HG03432 (cell line): Measurements from ENCODE around the gene SEPTIN2.
"Not testable (repeated sequence)": the region's sequence is repeated elsewhere in the genome, so short reads cannot be mapped to it uniquely, and the experiment has no call there.

Experiments
- ATAC-seq: cut with Tn5 transposase; IDR thresholded peaks from one replicate; pipeline ENCODE4 v1.9.1; 2021; ENCODE audit warnings: mild to moderate bottlenecking, moderate library complexity; ENCODE audit not compliant: unreplicated experiment

Gene SEPTIN2

DNA sequence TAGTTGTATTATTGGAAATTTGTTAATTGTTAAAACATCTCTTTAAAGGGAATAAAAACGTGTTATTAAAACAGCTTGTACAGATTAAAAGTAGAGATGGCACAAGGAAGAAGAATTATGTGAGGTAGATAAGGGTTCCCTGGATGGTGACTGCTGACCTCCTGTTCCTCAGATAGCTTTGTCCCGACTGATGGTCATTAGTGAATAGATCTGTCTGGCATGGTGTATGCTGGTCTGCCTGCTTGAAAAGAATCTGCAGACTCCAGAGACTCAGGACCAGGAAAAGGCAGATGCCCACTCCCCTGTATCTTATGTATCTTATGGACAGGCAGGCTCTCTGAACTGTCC is 34.8 kb downstream of the SEPTIN2 start:
- no peak for ATAC-seq

DNA sequence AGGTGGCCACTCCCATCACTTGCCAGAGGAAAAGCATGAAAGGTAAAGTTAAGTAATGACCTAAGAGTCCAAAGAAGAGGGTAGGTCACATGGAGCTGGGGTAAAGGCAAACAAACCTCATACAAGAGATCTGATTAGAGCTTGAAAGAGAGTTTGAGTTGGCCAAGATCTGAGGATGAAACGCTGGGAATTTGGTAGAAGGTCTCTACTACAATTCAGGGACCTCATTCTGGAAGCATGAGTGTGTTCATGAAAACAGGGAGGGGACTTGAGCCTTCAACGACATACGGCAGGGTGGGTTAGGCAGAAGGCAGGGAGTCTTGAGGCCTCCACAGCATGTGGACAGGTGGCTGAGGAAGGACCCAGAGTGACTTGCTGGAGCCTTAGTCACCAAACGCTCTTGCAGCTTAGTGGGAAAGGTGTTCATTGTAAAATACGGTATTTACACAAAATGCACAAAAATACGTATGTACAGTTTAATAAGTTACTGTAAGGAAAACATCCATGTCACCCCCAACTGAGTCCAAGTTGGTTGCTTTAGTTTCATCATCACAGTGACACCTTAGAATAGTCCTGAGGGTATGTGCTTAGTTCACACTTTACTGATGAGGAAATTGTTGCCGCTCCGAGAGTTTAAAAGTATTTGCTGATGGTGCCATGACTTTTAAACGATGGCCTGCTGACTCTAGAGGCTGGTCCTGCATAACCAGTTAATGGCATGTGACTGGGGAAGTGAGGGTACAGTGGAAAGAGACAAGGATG is 35.3 kb downstream of the SEPTIN2 start:
- no peak for ATAC-seq

DNA sequence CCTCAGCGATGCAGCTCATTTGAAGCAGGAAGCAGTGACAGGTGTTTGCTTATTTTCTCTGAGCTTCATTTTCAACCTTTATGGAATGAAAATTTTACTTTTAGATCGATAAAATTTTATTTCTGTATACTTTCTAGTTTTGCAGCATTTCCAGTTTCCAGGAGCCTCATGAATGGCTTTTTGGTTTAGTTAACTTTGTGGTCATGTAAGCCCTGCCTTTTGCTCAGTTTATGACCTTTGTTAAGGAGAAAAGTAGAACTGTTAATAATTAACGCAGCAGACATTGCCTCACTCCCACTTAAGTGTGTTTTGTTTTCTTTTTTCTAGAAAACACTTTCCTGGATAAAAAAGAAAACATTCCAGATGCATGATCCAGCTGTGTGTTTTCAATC is 35.9 kb downstream of the SEPTIN2 start:
- ATAC-seq: no peak

DNA sequence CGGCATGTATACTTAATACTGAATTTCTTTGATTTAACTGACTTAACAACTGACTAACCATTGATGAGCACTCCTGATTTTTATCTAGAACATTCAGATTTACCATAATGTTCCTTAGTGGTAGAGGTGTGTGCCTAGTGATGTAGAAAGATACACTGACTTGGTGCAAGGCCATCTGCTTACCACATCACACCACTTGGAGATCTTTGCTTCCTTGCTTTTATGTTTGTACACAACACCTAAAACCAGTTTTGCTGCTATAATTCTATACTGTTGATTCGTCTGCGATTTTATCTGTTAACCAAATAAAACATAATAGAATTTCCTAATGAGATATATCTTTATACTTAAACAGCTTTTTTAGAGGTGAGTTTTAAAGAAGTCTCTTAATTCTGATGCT is 36.5 kb downstream of the SEPTIN2 start:
- ATAC-seq: no peak

DNA sequence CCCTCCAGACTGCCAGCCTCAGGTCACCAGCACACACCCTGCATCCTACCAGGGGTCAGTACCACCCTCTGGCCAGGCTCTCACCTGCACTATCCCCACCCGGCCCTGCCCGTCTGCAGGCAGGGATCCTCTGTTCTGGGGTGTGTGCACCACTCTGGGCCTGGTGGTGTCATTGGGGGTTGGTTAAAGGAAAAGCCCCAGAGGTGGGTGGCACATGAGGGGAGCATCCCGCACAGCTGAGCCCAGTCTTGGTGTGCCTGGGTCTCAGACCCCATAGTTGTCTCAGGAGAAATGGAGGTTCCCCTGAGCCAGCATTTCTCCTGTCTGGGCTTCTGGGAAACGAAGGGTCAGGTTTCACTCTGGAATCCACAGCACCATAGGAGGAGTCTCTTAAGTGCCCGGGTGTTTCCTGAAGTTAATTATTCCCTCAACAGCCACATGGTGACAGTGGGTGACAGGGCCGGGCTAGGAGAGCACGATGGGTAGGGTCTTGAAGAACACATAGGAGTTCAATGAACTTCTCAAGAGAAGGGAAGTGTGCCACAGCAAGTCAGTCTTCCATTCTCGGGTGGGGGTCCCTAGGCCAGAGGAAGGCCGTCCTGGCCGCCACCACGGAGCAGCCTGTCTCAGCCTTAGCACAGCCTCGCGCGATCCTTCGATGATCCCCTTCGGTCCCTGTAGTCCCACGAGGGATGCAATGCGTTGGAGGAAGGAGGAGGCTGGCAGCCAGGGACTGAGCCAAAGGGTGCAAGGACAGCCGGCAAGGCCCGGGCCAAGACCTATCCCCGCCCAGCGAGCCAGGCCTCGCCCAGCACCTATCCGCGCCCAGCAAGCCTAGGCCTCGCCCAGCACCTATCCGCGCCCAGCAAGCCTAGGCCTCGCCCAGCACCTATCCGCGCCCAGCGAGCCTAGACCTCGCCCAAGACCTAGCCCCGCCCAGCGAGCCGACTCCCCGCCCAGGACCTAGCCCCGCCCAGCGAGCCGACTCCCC is 39.2 kb downstream of the SEPTIN2 start:
- no peak for ATAC-seq

DNA sequence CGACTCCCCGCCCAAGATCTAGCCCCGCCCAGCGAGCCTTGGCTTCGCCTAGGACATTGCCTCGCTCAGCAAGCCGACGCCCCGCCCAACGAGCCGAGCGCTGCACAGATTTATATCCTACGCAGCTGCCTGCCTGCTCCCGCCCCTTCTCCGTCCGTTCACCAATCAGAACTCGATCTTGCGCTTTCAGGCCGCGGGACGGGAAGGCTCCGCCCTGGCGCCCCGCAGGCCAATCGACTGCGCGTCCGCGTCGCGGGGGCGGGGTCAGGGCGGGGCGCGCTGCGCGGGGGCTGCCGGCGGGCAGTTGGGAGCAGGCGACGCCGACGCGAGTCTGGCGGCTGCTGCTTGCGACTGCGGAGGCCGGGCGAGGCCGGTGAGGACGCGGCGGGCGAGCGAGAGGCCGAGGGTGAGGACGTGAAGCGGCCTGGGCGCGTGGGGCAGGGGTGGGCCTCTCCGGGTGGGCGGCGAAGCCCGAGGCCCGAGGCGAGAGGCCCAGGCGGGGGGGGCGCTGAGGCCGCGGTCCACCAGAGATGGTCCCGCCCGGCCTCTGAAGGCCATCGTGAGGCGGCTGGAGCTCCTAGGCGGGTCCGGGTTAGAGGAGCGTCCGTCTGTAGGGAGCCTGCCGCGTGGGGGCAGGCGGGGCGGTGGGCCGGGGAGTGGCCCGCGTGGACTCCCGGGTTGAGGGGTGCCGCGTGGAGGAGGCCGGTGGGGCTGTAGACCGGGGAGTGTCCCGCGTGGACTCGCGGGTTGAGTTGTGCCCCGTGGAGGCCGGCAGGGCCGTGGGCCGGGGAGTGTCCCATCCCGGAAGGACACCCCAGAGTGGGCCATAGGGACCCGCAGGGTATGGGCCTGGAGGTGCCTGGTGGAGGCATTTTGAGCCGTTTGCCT is 40.5 kb downstream of the SEPTIN2 start, which contains the start of gene FARP2:
TSS of gene FARP2 (plus strand) at position 303 of the 888 bp plus-strand sequence. CDS start 16,823 bp downstream, outside the sequence.
- ATAC-seq: peak; percentile 87

DNA sequence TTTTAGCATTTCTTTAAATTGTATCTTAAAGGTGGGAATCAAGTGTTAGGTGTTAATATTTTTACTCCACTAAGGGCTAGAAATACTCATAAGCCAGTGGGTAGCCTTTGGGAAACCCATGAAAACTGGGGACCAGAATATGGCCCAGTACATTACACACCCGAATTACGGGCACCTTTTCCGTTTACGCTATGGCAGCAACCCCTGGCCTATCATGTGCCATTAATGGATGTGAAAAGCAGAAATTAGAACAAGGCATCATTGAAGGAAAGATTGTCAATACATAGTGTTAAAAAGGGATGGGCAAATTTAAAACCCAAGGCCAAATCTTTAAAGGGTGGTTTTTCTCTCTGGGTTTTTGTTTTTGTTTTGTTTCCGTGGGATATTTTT is 41.1 kb downstream of the SEPTIN2 start:
- ATAC-seq: no peak

DNA sequence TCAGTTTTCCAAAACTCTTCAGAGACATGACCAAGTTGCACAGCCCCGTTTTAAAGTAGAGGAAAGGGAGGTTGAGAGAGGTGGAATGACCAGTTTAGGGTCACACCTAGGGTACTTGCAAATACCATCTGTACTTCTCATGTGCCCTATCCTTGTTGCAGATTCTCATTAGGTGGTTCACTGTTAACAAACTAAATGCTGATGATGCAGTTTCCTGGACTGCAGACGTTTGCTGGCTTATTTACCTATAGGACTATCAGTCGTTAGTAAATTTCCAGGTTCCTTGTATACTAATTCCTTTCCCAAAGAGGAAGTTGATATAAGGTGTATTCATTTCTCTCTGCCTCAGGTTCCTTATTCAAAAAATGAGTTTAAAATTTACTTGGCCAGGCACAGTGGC is 41.8 kb downstream of the SEPTIN2 start:
- ATAC-seq: no peak

DNA sequence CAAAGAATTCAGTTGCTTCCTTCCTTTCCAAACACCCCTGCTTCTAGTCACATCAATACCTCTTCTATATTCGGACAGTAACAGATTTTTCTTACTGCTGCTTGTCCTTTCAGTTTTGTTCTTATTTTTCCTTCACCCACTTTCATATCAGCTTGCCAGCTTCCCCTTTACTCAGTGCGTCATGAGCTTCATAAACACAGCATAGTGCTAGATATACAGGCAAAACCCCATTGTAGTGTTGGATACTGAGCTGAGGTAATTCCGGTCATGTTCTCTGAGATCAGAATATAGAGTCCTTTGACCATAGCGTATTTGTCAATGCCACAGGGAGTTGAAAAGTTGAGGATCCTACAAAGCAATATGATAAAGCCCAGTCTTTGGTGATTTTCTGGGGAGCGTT is 42.7 kb downstream of the SEPTIN2 start:
- ATAC-seq: no peak

DNA sequence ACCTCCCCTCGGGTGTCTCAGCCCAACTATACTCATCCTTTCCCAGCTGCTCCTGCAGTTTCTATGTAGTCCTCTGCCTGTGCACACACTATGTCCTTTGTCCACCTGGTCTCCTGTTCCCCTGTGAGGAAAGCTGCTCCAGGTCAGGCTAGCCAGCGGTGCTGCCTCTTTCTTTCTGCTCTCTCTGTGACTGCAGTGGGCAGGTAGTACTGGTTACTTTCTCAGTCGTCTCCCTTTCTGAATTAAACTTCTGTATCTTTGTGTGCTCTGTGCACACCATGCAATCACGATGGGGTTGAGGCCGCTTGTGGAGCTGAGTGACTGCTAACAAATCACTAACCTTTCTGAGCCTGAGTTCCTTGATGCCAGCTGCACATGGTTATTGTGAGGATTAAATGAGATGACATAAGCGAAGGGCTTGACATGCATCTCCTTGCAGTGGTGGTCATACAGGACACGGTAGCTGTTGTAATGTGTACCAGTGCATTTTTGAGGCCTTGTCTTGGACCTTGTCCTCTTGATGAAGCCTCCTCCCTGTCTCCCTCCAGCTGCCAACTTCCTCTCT is 43.8 kb downstream of the SEPTIN2 start:
- no peak for ATAC-seq

DNA sequence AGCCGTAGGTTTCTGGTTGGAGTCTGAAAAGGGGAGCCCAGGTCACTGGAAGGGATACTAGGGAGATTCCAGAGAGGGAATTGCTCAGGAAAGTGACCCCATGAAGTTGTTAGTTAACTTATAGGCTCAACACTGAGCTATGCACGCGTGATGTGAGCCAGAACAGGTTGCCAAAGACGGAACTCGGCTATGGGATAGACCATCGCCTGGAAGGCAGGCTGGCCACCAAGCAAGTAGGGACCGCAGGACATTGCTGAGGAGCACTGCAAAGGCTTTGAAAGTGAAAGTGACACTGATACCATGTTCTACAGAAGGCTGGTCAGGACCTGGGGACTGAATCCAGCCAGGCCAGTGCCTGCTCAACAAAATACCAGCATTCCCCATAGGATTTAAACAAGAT is 47.7 kb downstream of the SEPTIN2 start:
- no peak for ATAC-seq

DNA sequence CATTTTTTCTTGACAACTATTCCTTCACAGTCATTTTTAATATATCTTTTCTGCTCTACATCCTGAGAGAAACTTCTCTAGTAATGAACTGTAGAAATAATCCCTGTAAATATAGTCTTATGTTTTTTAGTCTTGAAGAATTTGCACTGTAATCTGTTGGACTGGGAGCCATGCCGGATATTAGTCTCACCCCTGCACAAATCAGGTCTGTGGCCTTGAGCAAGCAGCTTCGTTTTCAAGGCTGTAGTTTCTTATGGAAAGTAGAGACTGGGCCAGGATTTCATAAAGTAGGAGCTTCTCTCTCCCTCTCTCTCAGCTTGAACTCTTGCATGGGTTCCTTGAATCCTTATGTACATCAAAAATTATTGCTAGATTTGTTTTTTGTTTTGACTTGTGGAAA is 49.1 kb downstream of the SEPTIN2 start:
- ATAC-seq: no peak

DNA sequence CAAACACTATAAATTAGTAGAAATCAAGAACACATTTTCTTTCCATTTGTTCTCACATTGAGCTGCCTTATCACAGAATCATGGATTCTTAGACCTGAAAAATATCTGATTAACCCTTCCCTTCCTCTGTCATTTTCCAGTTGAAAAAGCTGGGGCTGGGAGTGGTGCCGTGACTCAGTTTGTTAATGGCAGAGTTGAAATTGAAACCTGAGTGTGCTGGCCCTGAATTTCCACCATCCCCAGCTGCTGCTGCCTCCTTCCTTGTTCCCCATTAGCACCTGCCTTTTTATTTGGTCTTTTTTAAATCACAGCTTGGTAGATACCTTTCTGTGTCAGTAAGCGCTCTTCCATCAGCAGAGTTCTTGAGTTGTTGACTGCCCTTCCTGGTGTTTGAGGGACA is 51.0 kb downstream of the SEPTIN2 start:
- ATAC-seq: no peak

DNA sequence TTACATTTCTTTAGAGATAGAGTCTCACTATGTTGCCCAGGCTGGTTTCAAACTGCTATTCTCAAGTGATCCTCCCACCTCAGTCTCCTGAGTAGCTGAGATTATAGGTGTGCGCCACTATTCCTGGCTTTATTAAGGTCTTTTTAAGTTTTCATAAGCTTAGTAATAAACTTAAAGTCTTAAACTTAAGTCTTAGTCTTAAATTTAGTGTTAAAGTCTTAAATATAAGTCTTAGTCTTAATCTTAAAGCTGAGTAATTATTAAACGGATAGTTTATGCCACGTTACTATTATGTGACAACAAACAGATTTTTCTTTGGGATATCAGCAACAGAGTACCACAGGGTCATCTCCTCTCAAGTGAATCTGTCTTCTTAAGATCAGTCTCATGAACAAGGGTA is 52.9 kb downstream of the SEPTIN2 start:
- no peak for ATAC-seq

DNA sequence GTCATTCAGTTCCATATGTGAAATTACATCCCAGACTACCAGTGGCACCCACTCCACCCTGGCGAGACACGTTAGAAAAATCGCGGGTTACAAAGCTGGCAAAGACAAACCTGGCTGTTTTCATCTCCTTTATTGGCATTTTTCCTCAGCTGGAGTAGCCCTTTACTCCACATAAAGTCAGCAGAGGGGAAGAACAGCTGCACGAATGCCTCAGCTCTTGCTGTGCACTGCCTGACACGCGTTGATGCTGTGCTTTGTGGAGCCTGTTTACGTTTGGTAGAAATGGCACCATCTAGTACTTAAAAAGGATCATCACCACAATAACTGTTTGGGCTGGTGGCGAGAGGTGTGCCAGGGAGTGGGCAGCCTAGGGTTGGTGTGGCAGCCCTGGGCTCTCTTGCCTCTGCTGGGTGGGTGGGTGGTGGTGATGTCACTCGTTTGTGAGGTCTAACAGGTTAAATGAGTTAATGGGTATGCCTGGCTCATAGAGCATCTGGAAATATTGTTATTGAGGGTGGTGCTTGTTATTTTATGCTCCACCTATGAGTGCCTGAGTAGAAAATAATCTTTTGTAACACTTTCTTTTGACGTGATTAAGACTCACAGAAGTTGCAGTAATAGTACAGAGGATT is 56.8 kb downstream of the SEPTIN2 start:
- no peak for ATAC-seq

DNA sequence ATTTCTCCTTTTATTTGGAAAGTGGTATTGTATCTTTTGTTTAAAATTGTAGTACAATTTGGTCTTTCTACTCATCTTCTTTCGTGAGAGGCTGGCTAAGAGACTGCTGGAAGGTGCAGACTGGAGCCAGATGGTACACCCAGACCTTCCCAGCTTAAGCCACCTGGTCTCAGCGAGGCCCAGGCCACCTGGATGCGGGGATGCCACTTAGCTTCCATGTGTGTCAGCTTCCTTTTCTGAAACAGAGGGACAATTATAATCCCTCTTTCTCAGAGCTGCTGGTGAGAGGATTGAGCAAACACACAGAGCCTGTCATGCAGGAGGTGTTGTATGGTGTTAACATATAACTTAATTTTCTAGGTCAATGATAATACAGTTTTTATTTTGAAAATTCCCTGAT is 57.7 kb downstream of the SEPTIN2 start:
- ATAC-seq: no peak

DNA sequence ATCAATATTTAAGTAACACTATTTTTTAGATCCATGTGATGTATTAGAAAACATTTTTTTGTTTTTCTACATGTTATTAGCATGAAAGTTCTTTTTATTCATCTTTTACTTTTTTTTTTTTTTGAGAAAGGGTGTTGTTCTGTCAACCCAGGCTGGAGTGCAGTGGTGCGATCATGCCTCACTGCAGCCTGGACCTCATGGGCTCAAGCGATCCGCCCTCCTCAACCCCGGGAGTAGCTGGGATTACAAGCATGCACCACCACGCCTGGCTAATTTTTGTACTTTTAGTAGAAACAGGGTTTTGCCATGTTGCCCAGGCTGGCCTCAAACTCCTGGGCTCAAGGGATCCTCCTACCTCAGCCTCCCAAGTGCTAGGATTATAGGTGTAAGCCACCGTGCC is 58.2 kb downstream of the SEPTIN2 start:
- ATAC-seq: not testable (repeated sequence)

DNA sequence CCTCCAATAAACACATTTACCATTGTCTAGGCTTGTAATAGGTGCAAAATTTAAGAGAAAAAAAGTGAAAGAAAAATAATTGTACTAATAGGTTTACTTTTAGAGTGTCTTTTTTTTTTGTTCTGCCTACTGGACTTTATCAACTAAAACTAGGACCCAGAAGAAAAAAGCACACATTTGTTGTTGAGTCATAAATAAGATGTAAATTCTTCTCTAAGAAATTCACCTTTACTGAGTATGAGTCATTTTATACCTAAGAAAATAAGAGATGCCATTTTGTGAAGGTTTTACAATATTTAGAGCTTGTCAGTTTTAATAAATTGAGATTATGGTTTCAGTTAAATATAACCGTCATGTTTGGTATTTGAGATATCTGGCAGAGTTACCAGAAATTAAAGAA is 59.6 kb downstream of the SEPTIN2 start:
- no peak for ATAC-seq

DNA sequence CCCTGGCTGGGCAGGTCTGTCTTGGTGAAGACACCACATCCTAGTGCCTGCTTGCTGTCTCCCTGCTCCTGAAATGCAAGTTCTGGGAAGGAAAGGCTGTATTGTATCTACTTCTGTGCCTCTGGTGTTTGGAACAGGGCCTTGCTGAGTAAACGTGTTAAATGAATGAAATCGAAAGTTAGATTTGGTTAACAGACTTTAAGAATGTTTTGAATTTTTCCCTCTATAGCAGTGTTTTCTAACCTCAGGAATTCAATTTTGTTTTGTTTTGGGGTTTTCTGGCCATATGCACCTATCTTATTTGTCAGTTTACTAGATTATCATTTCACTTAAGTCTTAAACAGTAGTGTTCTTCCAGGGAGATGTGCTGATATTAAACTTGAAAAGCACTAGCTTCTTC is 61.1 kb downstream of the SEPTIN2 start:
- no peak for ATAC-seq

DNA sequence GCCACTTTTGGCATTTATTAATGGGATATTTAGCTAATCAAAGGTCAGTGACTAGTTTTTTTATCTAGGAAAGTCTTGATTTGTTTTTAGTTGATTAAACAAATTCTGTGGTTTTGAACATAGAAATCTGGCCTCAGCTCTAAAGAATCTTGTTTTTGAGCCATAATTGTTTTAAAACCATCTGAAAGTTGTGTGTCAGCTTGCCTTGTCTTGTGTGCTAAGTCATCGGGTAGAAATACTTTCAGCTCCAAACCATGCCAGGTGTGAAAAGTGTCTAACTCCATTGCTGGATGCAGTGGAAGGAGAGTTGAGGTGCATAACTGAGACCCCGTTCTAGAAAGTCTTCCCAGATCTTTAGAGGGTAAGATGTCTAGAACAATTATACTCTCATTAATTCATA is 63.1 kb downstream of the SEPTIN2 start:
- ATAC-seq: no peak
